Measurements from ENCODE around the gene ASTN2.

The ASTN2 gene

DNA sequence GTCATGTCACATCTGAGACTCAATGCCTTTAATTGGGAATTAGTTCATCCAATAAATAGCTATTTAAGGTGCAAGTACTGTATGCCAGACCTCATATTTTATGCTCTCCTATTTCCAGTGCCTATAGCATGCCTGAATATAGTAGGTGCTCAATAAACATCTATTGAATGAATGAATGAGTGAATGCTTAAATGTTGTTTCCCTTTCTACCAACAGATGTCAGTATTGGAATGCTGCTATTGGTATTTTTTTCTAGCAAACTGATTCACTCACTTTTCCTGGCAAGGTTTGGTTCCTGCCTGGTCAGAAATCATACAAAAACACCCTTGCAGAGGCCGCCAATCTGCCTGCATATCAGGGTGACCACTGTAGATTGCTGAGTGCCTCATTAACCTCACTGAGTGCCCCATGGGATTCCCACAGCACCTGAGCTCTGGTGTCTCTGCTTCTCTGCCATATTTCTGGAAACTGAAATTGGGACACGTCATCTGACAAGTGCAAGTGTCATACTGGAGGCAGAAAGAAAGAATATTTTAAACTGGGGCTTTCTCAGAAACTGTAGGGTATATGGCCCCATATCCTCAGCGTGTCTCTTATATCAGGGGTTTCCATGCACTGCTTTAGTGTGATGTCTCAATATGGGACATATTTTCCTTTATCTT lies 368.1 kb downstream of the ASTN2 start:
- no peak for TF ChIP-seq POLR2AphosphoS5 (IDR thresholded peaks at IDR 0.05; ENCODE audit: low read depth, low read length)
- TF ChIP-seq SIN3A (IDR thresholded peaks at IDR 0.05; ENCODE audit: borderline replicate concordance, insufficient read depth, low read length), result no peak
- no peak for TF ChIP-seq TAF1 (IDR thresholded peaks at IDR 0.05; ENCODE audit: borderline replicate concordance, insufficient read depth, low read length)
- TF ChIP-seq, protein P1, sequence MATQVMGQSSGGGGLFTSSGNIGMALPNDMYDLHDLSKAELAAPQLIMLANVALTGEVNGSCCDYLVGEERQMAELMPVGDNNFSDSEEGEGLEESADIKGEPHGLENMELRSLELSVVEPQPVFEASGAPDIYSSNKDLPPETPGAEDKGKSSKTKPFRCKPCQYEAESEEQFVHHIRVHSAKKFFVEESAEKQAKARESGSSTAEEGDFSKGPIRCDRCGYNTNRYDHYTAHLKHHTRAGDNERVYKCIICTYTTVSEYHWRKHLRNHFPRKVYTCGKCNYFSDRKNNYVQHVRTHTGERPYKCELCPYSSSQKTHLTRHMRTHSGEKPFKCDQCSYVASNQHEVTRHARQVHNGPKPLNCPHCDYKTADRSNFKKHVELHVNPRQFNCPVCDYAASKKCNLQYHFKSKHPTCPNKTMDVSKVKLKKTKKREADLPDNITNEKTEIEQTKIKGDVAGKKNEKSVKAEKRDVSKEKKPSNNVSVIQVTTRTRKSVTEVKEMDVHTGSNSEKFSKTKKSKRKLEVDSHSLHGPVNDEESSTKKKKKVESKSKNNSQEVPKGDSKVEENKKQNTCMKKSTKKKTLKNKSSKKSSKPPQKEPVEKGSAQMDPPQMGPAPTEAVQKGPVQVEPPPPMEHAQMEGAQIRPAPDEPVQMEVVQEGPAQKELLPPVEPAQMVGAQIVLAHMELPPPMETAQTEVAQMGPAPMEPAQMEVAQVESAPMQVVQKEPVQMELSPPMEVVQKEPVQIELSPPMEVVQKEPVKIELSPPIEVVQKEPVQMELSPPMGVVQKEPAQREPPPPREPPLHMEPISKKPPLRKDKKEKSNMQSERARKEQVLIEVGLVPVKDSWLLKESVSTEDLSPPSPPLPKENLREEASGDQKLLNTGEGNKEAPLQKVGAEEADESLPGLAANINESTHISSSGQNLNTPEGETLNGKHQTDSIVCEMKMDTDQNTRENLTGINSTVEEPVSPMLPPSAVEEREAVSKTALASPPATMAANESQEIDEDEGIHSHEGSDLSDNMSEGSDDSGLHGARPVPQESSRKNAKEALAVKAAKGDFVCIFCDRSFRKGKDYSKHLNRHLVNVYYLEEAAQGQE (IDR thresholded peaks at IDR 0.05; ENCODE audit: insufficient read depth in 1 of 2, low read depth in 2 of 2, low read length in 2 of 2), result no peak

DNA sequence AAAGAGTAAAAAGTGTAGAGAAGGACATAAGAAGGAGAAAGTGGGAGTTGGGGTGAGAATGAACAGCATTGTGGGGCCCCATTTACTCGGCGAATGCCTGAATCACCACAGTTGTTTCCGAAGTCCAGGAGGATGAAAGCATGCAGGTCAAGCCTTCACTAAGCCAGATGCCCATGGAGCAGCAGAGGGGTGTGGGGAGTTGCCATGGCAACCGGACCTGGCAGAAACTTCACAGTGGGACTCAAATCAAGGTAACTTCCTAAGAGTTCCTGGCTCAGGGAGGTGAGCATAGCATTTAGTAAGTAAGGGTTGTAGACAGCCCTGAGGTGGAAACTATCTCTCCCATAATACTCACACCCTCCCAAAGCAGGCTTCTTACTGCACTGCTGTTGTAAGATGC lies 370.6 kb downstream of the ASTN2 start:
- TF ChIP-seq, protein P1 (IDR thresholded peaks at IDR 0.05; ENCODE audit: insufficient read depth in 1 of 2, low read depth in 2 of 2, low read length in 2 of 2), result no peak
- TF ChIP-seq SIN3A (IDR thresholded peaks at IDR 0.05; ENCODE audit: borderline replicate concordance, insufficient read depth, low read length), result no peak

DNA sequence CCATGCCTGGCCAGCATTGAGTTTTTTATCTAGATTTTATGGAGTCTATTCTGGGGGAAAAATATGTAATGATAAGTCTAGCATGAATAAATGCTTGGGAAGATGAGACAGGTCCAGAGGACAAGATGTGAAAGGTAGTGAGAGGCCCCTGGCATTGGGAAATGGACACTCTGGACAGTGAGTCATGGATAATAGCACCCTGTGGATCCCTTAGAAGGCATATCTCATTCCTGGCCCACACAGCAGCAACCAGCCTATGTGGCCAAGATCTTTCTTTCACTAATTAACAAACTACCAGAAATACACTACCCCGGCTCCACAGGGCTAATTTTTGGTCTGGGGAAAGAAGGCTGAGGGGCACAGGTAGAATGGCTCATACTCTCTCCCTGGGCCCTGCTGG lies 371.7 kb downstream of the ASTN2 start:
- TF ChIP-seq, protein P1 (IDR thresholded peaks at IDR 0.05; ENCODE audit: insufficient read depth in 1 of 2, low read depth in 2 of 2, low read length in 2 of 2), result no peak
- TF ChIP-seq FOXP2 (optimal IDR thresholded peaks at IDR 0.05; ENCODE audit: borderline replicate concordance, extremely low read depth, extremely low read length, insufficient read depth), result no peak
- TF ChIP-seq POLR2AphosphoS5 (IDR thresholded peaks at IDR 0.05; ENCODE audit: low read depth, low read length), result no peak
- TF ChIP-seq SIN3A (IDR thresholded peaks at IDR 0.05; ENCODE audit: borderline replicate concordance, insufficient read depth, low read length), result no peak
- TF ChIP-seq TAF1 (IDR thresholded peaks at IDR 0.05; ENCODE audit: borderline replicate concordance, insufficient read depth, low read length), result no peak

DNA sequence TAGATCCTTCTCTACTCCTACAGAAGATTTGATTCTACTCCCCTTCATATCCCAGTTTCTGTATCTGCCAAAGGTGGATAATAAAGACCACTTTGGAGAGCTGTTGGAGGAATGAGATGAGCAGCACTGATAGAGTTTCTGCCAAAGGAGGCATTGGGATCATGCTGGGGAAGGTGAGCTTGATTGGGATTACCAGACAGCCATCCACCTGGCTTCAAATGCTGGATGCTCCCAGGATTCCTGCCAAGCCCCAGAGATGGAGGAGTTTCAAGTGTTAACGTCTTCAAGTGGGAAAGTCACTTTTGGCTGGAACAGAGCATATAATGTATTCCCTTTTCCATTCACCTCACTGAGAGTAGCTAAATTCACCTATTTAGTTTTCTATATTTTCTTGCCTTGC lies 379.3 kb downstream of the ASTN2 start:
- TF ChIP-seq SIN3A (IDR thresholded peaks at IDR 0.05; ENCODE audit: borderline replicate concordance, insufficient read depth, low read length) (no peak), FOXP2 (optimal IDR thresholded peaks at IDR 0.05; ENCODE audit: borderline replicate concordance, extremely low read depth, extremely low read length, insufficient read depth) (no peak), TAF1 (IDR thresholded peaks at IDR 0.05; ENCODE audit: borderline replicate concordance, insufficient read depth, low read length) (no peak), POLR2AphosphoS5 (IDR thresholded peaks at IDR 0.05; ENCODE audit: low read depth, low read length) (no peak)
- TF ChIP-seq, protein P1 (IDR thresholded peaks at IDR 0.05; ENCODE audit: insufficient read depth in 1 of 2, low read depth in 2 of 2, low read length in 2 of 2), result no peak

DNA sequence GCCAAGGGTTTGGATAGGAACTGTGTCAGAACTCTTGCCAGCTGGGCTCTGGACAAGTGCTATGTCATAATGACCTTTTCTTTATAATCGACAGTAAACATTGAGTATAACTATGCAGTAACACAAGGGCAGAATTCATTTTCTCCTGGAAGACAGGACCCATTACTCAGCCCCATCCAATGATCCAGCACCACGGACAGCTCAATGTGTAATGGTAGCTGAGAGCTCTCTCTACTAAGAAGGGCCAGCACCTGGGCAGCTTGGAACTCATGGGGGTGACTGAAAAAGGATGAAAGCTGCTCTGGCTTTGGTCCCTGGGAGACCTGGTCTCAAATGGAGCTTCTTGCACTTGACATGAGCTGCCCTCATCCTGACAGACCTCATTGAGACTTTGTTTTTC lies 380.0 kb downstream of the ASTN2 start:
- TF ChIP-seq, protein P1 (IDR thresholded peaks at IDR 0.05; ENCODE audit: insufficient read depth in 1 of 2, low read depth in 2 of 2, low read length in 2 of 2), result peak; percentile 92 to 96
- no peak for TF ChIP-seq SIN3A (IDR thresholded peaks at IDR 0.05; ENCODE audit: borderline replicate concordance, insufficient read depth, low read length)

Measured in PFSK-1 (cell line).